NCI-H2171 treated with DMSO at 0.1 percent for 48 hours (cell line): ENCODE measurements around the gene CDH3.
"Not testable (repeated sequence)": the region's sequence is repeated elsewhere in the genome, so short reads cannot be mapped to it uniquely, and the experiment has no call there.

Source experiments
- DNase-seq: peaks from one replicate; lab custom pipeline; 2025; lab: John Stamatoyannopoulos, UW

CDH3 gene

DNA sequence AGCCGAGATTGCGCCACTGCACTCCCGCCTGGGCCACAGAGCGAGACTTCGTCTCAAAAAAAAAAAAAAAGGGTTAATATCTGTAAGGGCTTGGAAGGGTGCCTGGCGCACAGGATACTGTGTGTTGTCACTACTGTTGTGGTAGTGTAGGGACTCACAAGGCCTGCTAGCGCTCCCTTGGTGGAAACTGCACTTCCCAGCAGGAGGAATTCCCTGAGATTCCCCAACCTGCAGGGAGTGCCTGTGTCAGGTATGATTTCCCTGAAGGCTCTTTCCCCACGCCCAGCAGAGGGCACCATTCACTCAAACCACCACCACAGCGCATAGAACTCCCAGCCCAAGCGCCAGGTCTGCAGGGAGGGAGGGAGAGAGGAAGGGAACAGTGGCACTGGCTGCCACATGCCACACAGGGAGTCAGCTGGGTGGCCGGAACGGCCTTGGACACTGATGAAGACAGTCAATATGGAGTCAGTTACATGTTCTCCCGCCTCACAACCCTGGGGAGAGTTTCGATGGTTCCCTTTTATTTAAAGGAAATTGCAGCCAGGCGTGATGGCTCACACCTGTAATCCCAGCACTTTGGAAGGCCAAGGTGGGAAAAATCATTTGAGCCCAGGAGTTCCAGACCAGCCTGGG, 59.2 kb downstream of the CDH3 start:
- peak; percentile 88 for DNase-seq

DNA sequence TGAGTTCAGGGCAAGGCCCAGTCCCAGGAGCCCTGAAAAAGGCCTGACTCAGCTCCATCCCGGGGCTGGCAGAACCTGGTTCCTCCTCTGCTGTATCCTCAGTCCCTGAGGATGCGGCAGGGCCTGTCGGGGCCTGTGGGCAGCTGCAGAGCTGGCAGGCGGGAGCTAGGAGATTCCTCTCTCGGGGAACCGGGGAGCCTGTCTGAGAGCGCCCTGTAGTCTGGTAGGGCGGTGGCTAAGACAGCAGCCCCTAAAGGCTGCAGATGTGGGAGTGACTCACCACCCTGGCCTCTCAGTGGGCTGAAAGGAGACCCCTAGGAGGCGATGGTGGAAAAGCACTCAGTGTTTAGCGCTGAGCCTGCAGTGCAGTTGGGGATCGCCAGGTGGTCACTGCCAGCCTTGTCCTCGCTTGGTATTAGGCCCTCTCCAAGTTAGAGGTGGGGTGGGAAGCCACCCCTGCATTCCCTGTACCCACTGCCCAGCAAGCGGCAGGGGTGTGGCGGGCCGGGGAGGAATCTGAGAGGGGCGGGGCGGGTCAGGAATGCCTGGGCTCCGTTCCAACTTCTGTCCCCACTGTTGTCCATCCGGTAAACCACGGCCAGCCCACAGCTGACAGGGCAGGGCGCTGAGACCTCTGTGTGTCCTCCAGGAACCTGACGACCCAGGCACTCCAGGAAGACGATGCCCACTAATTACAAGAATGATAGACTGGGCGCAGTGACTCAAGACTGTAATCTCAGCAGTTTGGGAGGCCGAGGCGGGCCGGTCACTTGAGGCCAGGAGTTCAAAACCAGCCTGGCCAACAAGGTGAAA, 62.4 kb downstream of the CDH3 start:
- peak; percentile 86 for DNase-seq

DNA sequence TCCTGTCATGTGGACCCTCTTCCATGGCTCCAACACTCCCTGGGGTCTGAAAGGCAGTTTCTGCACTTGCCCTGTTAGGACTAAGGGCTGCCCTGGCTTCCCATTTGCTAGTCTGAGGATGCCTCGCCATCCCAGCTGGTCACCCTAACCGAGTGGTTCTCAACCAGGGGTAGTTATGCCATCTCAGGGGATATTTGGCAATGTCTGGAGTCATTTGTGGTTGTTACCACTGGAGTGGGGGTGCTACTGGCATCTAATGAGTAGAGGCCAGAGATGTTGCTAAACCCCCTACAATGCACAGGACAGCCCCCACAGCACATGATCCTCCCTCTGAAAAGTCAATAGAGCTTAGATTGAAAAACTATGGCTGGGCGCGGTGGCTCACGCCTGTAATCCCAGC, 65.1 kb downstream of the CDH3 start:
- no peak for DNase-seq

DNA sequence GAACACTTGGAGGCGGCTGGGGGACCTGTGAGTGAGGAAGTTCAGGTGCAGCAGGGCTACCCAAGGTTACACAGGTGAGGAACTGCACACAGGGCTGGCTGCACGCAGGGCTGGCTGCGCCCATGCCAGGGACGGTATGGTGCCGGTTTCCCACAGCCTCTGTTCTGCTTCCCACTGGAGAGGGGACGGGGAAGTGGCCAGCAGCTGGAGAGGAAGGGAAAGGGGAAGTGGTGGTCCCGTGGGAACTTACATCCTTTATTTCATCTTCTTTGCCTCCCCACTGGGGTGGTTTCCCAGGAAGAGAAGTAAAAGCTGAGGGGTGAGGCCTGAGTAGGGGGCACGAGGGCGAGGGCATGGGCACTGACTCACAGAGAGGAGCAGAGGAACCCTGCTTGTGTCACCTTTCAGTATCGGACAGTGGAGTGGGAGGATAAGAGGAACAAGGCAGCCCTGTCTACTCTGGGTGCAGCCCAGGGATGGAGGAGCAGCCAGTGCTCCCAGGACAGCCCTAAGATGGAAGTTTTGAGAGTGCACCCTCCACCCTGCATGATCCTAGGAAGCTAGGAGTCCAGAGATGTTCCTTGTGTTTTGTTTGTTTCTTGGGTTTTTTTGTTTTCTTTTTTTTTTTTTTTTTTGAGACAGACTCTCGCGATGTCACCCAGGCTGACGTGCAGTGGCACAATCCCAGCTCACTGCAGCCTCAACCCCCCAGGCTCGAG, 66.5 kb downstream of the CDH3 start:
- DNase-seq: no peak

DNA sequence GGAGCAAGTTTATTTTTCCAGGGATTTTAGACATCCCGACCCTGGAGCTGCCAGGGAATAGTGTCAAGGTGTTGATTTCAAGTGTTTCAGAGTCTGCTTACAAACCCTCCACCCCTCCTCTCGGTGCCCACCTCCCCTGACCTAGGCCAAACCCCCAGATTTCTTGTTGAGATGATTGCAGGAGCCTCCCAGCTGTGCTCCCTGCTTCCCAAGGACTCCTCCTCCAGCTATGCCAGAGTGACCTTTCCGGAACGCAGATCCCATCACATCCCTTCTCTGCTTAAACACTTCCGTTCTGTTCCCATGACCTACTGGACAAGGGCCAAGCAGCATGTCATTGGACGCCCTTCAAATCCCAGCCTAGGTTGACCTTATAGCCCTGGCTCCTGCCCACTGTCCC, 68.3 kb downstream of the CDH3 start:
- no peak for DNase-seq

DNA sequence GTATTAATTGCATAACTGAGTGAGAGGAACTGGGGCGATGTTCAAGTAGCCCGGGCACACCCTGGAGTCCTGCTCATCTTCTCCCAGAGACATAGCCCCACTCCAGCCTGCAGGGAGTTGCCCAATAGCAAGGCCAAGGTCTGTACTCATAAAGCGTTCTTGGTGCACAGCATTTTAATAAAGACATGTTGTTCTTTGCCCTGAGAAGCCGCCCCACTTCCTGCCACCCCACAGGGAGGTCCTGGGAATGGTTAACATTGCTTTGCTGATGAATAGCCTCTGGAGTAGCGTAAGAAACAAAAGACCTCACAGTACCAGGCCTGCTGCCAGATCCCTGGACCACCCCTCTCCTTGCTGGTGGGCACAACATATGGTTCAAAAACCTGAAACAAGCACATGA, 70.4 kb downstream of the CDH3 start:
- no peak for DNase-seq

DNA sequence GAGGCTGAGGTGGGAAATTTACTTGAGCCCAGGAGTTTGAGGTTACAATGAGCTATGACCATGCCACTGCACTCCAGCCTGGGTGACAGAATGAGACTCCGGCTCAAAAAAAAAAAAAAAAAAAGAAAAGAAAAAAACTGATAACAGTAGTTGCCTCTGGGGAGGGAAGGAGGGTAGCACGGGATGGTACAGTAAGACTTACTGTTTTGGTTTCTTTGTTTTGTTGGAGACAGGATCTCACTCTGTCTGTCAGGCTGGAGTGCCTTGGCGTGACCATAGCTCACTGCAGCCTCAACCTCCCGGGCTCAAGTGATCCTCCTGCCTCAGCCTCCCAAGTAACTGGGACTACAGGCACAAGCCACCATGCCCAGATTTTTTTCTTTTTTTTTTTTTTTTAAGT, 71.4 kb downstream of the CDH3 start:
- DNase-seq: not testable (repeated sequence)

DNA sequence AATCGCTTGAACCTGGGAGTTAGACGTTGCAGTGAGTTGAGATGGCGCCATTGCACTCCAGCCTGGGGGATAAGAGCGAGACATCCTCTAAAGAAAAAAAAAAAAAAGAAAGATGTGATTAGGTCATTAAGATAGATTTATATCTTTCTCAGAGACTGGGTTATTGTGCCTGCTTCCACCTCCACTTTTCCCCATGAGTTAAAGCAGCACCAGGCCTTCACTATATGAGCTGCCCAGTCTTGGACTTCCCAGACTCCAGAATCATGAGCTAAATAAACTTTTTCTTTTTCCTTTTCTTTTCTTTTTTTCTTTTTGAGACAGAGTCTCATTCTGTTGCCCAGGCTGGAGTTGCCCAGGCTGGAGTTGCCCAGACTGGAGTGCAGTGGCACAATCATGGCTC, 72.6 kb downstream of the CDH3 start:
- no peak for DNase-seq

DNA sequence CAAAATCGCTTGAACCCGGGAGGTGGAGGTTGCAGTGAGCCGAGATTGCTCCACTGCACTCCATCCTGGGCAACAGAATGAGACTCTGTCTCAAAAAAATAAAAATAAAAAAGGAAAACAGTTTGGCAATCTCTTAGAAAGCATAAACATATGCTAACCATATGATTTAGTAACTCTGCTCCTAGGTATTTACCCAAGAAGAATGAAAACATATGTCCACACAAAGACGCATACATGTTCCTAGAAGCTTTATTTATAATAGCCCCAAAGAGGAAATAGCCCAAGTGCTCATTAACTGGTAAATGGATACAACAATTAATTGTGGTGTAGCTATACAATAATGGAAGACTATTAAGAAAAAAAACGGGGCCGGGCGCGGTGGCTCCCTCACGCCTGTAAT, 73.5 kb downstream of the CDH3 start:
- no peak for DNase-seq

DNA sequence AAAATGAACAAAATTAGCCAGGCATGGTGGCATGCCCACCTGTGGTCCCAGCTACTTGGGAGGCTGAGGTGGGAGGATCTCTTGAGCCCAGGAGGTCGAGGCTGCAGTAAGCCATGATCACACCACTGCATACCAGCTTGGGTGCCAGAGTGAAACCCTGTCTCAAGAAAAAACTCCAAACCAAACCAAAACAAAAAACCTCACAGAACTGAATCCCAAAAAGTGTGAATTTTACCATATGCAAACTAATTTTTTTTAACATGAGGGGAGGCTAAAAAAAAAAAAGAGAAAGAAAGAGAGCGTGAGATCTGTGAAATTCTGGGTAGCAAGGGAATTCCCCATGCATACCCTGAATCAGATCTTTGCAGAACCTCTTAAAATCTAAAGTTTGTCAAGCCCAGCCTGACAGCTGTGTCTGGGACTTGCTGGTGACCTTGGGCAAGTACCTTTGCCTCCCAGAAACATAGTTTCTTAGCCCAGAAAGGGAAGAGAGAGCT, 74.9 kb downstream of the CDH3 start:
- DNase-seq: no peak

DNA sequence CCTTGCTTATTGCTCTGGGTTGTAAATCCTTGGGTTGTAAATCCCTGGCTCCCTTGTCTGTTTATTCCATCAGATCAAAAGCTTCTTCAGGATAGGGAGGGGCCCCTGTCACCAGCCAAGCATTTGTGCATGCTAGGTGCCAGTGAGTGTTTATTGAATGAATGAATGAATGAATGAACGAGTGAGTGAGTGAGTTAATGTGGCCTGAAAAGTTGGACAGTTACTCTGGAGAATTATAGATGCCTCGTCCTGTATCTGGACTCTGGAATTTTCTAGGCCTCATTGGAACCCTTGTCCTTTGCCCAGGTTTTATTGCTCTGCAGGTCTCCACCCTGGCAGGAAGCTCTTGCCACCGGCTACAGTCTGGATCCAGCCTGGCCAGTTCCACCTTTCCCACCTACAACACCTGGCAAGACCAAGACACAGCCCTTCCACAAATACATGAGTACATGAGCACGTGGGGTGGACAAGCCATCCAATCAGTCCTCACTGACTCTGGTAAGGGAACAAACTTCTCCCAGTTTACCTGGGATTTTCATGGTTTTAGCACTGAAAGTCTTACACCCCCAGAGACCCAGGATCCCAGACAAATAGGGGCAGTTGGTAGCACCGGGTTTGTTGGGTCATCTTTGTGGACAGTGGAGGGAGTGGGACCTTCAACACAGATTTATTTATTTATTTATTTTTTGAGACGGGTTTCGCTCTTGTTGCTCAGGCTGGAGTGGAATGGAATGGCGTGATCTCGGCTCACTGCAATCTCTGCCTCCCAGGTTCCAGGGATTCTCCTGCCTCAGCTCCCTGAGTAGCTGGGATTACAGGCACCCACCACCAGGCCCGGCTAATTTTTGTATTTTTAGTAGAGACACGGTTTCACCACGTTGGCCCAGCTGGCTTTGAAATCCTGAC, 77.3 kb downstream of the CDH3 start:
- no peak for DNase-seq

DNA sequence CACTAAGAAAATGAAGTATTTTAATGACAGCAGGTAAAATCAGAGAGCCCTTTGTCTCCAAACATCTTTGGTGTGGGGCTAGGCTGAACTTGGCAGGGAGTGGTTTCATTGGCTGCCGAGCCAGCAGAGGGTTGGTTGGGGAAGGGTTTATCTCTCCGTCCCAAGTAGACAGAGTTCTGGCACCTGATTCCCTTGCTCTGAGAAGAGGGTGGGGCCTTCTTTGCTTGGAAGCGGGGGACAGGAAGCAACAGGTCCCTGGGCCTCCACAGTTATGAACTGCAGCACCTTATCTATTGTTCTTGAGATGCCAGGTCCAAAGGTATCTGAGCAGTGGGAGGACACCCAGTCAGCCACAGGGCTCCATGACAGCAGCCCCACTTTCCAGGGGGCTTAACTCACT, 79.7 kb downstream of the CDH3 start:
- DNase-seq: no peak

DNA sequence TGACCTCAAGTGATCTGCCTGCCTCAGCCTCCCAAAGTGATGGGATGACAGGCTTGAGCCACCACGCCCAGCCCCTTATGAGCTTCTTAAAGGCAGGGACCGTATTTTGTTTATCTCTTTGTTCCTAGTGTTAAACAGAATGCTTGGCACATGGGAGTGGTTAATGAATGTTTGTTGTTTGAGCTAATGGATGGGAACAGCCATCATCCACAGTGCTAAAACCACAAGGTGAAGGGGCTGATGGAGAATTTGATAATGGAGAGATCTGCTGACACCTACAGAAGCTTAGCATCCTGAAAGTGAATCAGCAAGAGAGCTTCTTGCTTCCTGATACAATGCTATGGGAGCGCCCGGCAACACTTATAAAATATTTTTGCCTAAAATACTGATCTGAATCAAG, 83.4 kb downstream of the CDH3 start:
- no peak for DNase-seq

DNA sequence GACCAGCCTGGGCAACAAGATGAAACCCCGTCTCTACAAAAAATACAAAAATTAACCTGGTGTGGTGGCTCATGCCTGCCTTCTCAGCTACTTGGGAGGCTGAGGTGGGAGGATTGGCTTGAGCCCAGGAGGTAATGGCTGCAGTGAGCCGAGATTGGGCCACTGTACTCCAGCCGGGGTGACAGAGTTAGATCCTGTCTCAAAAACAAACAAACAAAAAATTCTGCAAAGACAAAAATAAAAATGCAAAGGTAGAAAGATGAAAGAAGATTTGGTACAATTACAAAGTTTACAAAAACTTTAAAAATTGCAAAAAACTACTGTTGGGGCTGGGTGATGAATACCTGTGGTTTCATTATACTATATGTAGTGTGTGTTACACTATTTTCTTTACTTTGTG, 86.5 kb downstream of the CDH3 start:
- no peak for DNase-seq

DNA sequence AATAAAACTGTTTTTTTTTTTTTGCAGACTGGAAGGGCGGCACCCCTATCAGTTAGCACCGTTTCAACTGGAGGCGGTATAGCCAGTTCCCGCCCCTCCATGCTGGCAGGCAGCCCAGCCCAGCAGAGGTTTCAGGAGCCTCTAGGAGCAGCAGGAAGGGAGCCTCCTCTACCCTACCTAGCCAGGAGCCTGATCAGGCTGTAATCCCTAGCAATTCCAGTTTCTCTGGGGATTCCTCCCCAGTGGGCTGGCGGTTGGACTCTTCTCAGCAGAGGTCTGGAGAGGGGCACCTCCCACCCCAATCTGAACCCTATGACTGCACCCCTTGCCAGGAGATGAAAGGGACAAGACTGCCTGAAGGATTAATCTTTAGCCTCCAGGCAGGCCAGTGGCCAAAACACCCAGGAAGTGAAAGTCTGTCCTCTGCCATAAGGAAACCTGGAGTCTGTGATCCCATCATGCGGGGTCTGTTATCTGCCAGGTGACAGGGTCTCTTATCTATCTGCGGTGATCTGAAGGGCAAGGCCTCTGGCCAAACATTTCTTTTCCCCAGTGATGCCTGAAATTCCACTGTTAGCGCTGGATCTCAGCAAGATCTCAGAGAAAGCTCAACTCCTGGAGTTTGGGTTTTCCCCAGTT, 87.1 kb downstream of the CDH3 start:
- peak; percentile 83 for DNase-seq

DNA sequence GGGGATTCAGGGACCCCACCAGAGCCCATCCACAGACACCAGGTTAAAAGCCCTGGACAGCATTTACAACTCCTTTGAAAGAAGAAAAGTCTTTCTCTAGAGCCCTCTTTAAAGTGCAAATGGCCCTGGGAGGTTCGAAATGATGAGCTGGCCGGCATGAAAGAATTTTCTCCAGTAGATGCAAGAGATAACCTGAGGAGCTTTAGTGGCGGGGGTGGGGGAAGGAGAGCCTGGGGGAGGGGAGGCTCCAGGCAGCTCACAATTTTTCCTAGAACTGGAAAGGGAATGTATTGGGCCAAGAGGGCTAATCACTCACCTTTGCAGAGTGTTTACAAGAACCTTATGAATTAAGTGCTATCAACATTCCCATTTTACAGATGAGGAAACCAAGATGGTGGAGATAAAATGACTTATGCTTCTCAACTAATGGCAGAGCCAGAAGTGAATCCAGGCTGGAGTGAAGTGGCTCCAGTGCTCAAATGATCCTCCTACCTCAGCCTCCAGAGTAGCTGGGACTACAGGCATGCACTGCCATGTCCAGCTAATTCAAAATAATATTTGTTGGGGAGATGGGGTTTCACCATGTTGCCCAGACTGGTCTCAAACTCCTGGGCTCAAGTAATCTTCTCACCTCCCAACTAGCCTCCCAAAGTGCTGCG, 87.8 kb downstream of the CDH3 start:
- no peak for DNase-seq

DNA sequence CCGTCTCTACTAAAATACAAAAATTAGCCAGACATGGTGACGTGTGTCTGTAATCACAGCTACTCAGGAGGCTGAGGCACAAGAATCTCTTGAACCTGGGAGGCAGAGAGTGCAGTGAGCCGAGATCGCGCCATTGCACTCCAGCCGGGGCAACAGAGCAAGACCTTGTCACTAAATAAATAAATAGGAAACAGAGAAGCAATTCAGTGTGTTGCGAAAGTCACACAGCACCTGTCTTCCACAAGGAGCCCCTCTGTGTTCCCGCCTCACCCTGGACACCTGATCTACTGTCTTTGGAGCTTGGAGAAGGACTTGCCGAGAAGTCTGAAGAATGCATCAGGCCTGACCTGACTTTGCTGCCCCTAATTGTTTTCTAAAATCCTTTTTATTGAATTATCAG, 88.5 kb downstream of the CDH3 start:
- DNase-seq: no peak

DNA sequence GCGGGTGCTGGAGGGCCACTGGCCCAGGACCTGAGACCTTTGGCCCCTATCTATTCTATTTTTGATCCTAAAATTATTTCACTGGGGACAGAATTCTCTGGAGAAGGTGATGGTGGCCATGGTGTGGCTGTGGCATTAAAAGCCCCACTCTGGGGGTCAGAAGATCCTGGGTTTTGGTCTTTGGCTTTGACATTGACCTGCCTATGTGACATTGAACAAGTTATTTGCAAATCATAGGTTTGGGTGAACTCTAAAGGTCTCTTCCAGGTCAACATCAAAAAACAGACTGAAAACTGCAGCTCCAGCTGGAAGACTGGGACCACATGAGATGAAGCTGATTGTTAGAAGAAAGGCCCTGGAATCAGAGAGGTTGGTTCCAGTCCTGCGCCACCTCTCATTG, 89.7 kb downstream of the CDH3 start:
- no peak for DNase-seq

DNA sequence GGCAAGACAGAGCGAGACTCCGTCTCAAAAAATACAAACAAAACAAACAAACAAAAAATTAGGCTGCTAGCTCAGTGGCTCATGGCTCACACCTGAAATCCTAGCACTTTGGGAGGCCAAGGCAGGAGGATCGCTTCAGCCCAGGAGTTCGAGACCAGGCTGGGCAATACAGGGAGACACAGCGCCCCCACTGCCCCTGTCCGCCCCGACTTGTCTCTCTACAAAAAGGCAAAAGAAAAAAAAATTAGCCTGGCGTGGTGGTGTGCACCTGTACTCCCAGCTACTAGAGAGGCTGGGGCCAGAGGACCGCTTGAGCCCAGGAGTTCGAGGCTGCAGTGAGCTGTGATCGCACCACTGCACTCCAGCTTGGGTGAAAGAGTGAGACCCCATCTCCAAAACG, 91.5 kb downstream of the CDH3 start:
- no peak for DNase-seq

DNA sequence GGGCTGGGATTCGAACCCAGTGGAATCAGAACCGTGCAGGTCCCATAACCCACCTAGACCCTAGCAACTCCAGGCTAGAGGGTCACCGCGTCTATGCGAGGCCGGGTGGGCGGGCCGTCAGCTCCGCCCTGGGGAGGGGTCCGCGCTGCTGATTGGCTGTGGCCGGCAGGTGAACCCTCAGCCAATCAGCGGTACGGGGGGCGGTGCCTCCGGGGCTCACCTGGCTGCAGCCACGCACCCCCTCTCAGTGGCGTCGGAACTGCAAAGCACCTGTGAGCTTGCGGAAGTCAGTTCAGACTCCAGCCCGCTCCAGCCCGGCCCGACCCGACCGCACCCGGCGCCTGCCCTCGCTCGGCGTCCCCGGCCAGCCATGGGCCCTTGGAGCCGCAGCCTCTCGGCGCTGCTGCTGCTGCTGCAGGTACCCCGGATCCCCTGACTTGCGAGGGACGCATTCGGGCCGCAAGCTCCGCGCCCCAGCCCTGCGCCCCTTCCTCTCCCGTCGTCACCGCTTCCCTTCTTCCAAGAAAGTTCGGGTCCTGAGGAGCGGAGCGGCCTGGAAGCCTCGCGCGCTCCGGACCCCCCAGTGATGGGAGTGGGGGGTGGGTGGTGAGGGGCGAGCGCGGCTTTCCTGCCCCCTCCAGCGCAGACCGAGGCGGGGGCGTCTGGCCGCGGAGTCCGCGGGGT, 92.1 kb downstream of the CDH3 start, which contains the start of gene CDH1:
CDH1 (plus strand) TSS at position 247 of the 684 bp plus-strand sequence; CDS start at position 371, 124 bp downstream.
- peak; percentile 88 for DNase-seq
